ENCODE data around the gene JAM2. TPM values are rescaled to one million over a fixed set of nuclear protein-coding genes. Genes with fewer than 3 reads are reported as not detected.

The JAM2 gene
- total RNA-seq, 1 experiment from 2014 or later = 2.6 TPM

DNA sequence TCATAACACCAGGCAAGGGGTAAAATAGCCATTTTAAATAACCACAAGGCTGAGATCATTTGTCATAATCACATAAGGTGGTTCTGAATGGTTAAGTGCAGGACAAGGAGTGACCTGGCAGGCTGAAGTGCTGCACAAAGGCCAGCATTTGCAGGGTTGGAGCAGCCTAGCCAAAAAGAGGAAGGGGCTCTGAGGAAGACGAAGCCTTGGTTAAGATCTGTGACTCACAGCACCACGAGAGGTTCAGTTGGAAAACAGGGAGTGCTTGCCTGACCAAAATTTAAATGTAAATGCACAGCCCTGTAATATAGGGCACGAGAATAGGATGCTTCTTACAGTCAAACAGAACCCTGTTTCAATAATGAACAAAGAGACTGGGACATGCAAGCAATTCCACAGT, 83.6 kb downstream of the JAM2 start:
- Mint-ChIP-seq H3K4me3 (no peak overlapping the region), H3K27ac (no peak overlapping the region), H3K4me1 (peaks cover 4% of the 10 kb centered on the region in 2 experiments), H3K9me3 (no peaks in the 10 kb centered on the region), H3K27me3 (ENCODE audit: low read depth) (no peaks in the 10 kb centered on the region; the same call in none of the 2 replicates), H3K36me3 (ENCODE audit: insufficient read depth in 1 of 3, low read depth in 3 of 3) (peaks cover 20 to 59% (median 46%) of the 10 kb centered on the region in 3 experiments)
- Histone ChIP-seq H2BK120ac (ENCODE audit: low read depth, low read length, poor library complexity, severe bottlenecking) (no peak overlapping the region), H4K91ac (ENCODE audit: insufficient read length, low read depth, low read length) (no peak overlapping the region), H3K4me2 (ENCODE audit: insufficient read depth, insufficient read length, low read length) (no peak overlapping the region), H2BK12ac (ENCODE audit: insufficient read length, low read depth, low read length) (no peak overlapping the region), H3K4ac (ENCODE audit: low read depth, low read length) (no peak overlapping the region), H3K14ac (ENCODE audit: insufficient read depth, low read length) (no peak overlapping the region), H2BK20ac (ENCODE audit: low read depth, low read length, poor library complexity, severe bottlenecking) (no peak overlapping the region), H3K9ac (ENCODE audit: extremely low read depth, insufficient read length, low read length) (no peak overlapping the region), H2BK5ac (ENCODE audit: insufficient read length, low read length) (no peak overlapping the region), H3T11ph (ENCODE audit: low read length) (no peak overlapping the region), H2BK15ac (ENCODE audit: low read depth, low read length) (no peak overlapping the region), H4K20me1 (ENCODE audit: control insufficient read depth, insufficient read depth, insufficient read length) (no peaks in the 10 kb centered on the region), H3K23me2 (ENCODE audit: insufficient read length, low read depth, low read length, poor library complexity, severe bottlenecking) (no peaks in the 10 kb centered on the region), H4K5ac (ENCODE audit: insufficient read length, low read depth, low read length) (no peak overlapping the region), H3K4me1 (ENCODE audit: insufficient read depth, low read length) (no peaks in the 10 kb centered on the region), H2AK5ac (ENCODE audit: insufficient read length, low read length) (no peak overlapping the region), H3K79me1 (ENCODE audit: insufficient read depth, low read depth, low read length, poor library complexity, severe bottlenecking) (no peaks in the 10 kb centered on the region), H3K27me3 (ENCODE audit: insufficient read depth, low read length) (no peaks in the 10 kb centered on the region), H4K8ac (replicated peaks; ENCODE audit: insufficient read length, low read depth, low read length) (no peak overlapping the region), H3K27ac (ENCODE audit: insufficient read length, low read depth, low read length) (no peak overlapping the region), H3K23ac (ENCODE audit: insufficient read length, low read depth, low read length) (no peak overlapping the region), H3K79me2 (ENCODE audit: insufficient read depth, low read length) (no peaks in the 10 kb centered on the region), H2AFZ (ENCODE audit: low read length) (no peak overlapping the region), H3K18ac (ENCODE audit: insufficient read length, low read depth, low read length) (no peak overlapping the region), H3K56ac (ENCODE audit: insufficient read length, low read depth, low read length) (no peak overlapping the region), H3K9me3 (ENCODE audit: control insufficient read depth, low read depth, low read length) (no peaks in the 10 kb centered on the region)
- no CpG with 5 or more reads among the region's 3 CpGs for WGBS (ENCODE audit: extremely low coverage, insufficient read length, low lambda C conversion rate)
- DNase-seq = no peak
- TF ChIP-seq CTCF (conservative IDR thresholded peaks at IDR 0.05) = no peak
